ENCODE measurements around the gene SYCE1L.

DNA sequence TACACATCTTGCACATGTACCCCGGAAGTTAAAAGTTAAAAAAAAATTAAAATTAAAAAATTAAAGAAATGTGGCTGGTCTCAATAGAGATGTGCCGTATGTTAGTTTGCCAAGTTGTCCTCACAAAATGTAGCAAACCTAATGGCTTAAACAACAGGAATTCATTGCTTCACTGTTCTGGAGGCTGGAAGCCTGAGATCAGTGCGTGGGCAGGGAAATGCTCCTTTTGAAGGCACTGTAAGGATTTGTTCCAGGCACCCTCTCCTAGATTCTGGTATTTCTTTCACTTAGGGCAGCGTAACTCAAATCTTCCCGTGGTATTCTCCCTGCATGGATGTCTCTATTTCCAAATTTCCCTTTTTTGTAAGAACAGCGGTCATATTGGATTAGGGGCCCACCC lies 40.9 kb upstream of the SYCE1L start:
- TF ChIP-seq POLR2A (IDR thresholded peaks at IDR 0.05; ENCODE audit: low read depth, low read length) (no peak), TAF1 (IDR thresholded peaks at IDR 0.05; ENCODE audit: low read depth, low read length) (no peak), POLR2AphosphoS5 (IDR thresholded peaks at IDR 0.05; ENCODE audit: low read depth, low read length) (no peak), SPI1 (IDR thresholded peaks at IDR 0.05; ENCODE audit: low read depth, low read length) (no peak)
